K562 (cell line): ENCODE results near the gene UHMK1. TPM values are rescaled to one million over a fixed set of nuclear protein-coding genes. Genes with fewer than 3 reads are reported as not detected.

ENCODE experiments used
- C11orf30 ChIP-seq: fragments of 450-650 bp; IDR thresholded peaks from 2 replicates; pipeline ENCODE4 v1.6.1; 2016; ENCODE audit warnings: low read depth, mild to moderate bottlenecking
- CC2D1A ChIP-seq: fragments of 450-650 bp; IDR thresholded peaks from 2 replicates; pipeline ENCODE4 v1.6.1; 2017; ENCODE audit warnings: mild to moderate bottlenecking
- JUND ChIP-seq, 2 experiments: IDR thresholded peaks; 2 replicates in 1 of 2; 3 replicates in 1 of 2; pipeline ENCODE4 v1.6.1; 2011; ENCODE audit warnings: borderline replicate concordance in 2 of 2, low read depth in 2 of 2, low read length in 2 of 2, improper control_type of control experiment in 1 of 2, missing biosample characterization in 1 of 2, missing genetic modification characterization in 1 of 2, missing genetic modification reagents in 1 of 2
- KDM2B ChIP-seq: fragments of 250-450 bp; sonication (Bioruptor Pico); IDR thresholded peaks from 2 replicates; pipeline ENCODE4 v1.8.0; 2021; ENCODE audit warnings: mild to moderate bottlenecking, moderate library complexity
- KDM5B ChIP-seq: fragments of 200-600 bp; sonication (generic); IDR thresholded peaks from 2 replicates; pipeline ENCODE4 v1.6.1; 2012; ENCODE audit warnings: low read depth, mild to moderate bottlenecking, moderate library complexity, low read length, control low read depth, inconsistent platforms; ENCODE audit not compliant: insufficient replicate concordance
- KLF1 ChIP-seq: fragments of 450-650 bp; IDR thresholded peaks from 2 replicates; pipeline ENCODE4 v1.6.1; 2016; ENCODE audit warnings: missing genetic modification characterization, missing compliant biosample characterization
- MBD2 ChIP-seq: sonication (generic); IDR thresholded peaks from 2 replicates; pipeline ENCODE4 v1.6.1; 2016; ENCODE audit warnings: low read depth, borderline replicate concordance
- MCM5 ChIP-seq: fragments of 450-650 bp; IDR thresholded peaks from 2 replicates; pipeline ENCODE4 v1.6.1; 2016; ENCODE audit warnings: low read depth
- MYNN ChIP-seq, 2 experiments: sonication (generic); formaldehyde crosslinking in 1 of 2; IDR thresholded peaks; 2 replicates each; pipeline versions ENCODE4 v1.5.0 to v1.6.1; 2016 to 2020; ENCODE audit warnings: antibody characterized with exemption in 1 of 2, missing genetic modification reagents in 1 of 2
- NRF1 ChIP-seq, 2 experiments: fragments of 450-650 bp; IDR thresholded peaks in 1 of 2; conservative IDR thresholded peaks in 1 of 2; 2 replicates each; pipeline ENCODE4 v1.6.1; 2014; ENCODE audit warnings: mild to moderate bottlenecking in 2 of 2
- PHF20 ChIP-seq: fragments of 450-650 bp; IDR thresholded peaks from 2 replicates; pipeline ENCODE4 v1.6.1; 2018; ENCODE audit not compliant: partially characterized antibody
- POLR2AphosphoS5 ChIP-seq: IDR thresholded peaks from 2 replicates; pipeline ENCODE4 v1.6.1; 2011; ENCODE audit warnings: mild to moderate bottlenecking, low read depth, low read length, moderate library complexity; ENCODE audit not compliant: control insufficient read depth, insufficient read depth
- POLR2G ChIP-seq: fragments of 200-400 bp; formaldehyde crosslinking; IDR thresholded peaks from 2 replicates; pipeline ENCODE4 v1.6.1; 2017; ENCODE audit warnings: low read depth, mild to moderate bottlenecking, antibody characterized with exemption, low read length, moderate library complexity
- RBFOX2 ChIP-seq: fragments of 200-400 bp; formaldehyde crosslinking; IDR thresholded peaks from 2 replicates; pipeline ENCODE4 v1.6.1; 2017; ENCODE audit warnings: low read depth, mild to moderate bottlenecking, low read length, moderate library complexity
- RCOR1 ChIP-seq, 2 experiments: IDR thresholded peaks; 2 replicates each; pipeline ENCODE4 v1.6.1; 2012; ENCODE audit warnings: low read depth in 2 of 2, low read length in 2 of 2, borderline replicate concordance in 1 of 2, improper control_type of control experiment in 1 of 2
- SAP30 ChIP-seq: fragments of 200-600 bp; sonication (generic); IDR thresholded peaks from 2 replicates; pipeline ENCODE4 v1.6.1; 2012; ENCODE audit warnings: borderline replicate concordance, low read depth, mild to moderate bottlenecking, moderate library complexity, low read length, control low read depth, inconsistent platforms; ENCODE audit not compliant: insufficient read depth, poor library complexity, severe bottlenecking
- SP1 ChIP-seq: sonication (generic); formaldehyde crosslinking; IDR thresholded peaks from 2 replicates; pipeline ENCODE4 v1.8.1; 2022; ENCODE audit warnings: mild to moderate bottlenecking, missing genetic modification reagents
- ZBTB7A ChIP-seq: IDR thresholded peaks from 2 replicates; pipeline ENCODE4 v1.6.1; 2011; ENCODE audit warnings: low read depth, mild to moderate bottlenecking, low read length, moderate library complexity, borderline replicate concordance; ENCODE audit not compliant: control insufficient read depth
- ZBTB9 ChIP-seq: fragments of 450-650 bp; formaldehyde crosslinking; IDR thresholded peaks from 2 replicates; pipeline ENCODE4 v1.4.0; 2020; ENCODE audit warnings: mild to moderate bottlenecking, moderate library complexity
- ZNF507 ChIP-seq: conservative IDR thresholded peaks from 2 replicates; pipeline ENCODE4 v1.6.1; 2017; ENCODE audit warnings: missing genetic modification characterization, missing compliant biosample characterization
- ZNF592 ChIP-seq: fragments of 450-650 bp; IDR thresholded peaks from 2 replicates; pipeline ENCODE4 v1.6.1; 2017; ENCODE audit warnings: antibody characterized with exemption, mild to moderate bottlenecking
- polyA plus RNA-seq, 8 experiments: library from polyadenylated mRNA; depleted of rRNA in 4 of 8; stranded (reverse) in 5 of 8; unstranded in 3 of 8; fragments of >200 nt; fragmentation: Nextera tagmentation in 2 of 8; fragmentation: Illumina TruSeq in 1 of 8; extraction: Ambion mirVana in 2 of 8; extraction: Trizol in 1 of 8; gene quantifications; 2 replicates each; pipeline versions ENCODE4 v1.2.1 to v1.2.3, GENCODE V29; 2011 to 2014; ENCODE audit warnings: inconsistent platforms in 1 of 8, missing spikeins in 1 of 8
- total RNA-seq, 7 experiments: library from RNA; depleted of rRNA in 6 of 7; stranded (reverse); fragments of >200 nt in 6 of 7; fragmentation: Illumina TruSeq in 2 of 7; extraction: Trizol in 2 of 7; gene quantifications; 2 replicates each; pipeline versions ENCODE4 v1.2.1 to v1.2.3, GENCODE V29; 2011 to 2021; ENCODE audit warnings: low replicate concordance in 1 of 7

UHMK1 gene
- total and polyA plus RNA-seq, 9 of the 15 experiments (the other 6 are each of a cell fraction or from before 2014, with no cell fraction given) = 13.1 to 72.4 (median 38.3) TPM

- TF ChIP-seq ZNF592 (no peak), JUND (IDR thresholded peaks at IDR 0.05; ENCODE audit: borderline replicate concordance, low read depth, low read length) (peak; percentile 44; the same call in 1 of the 2 replicates), JUND (tag; IDR thresholded peaks at IDR 0.05; ENCODE audit: borderline replicate concordance, low read depth, low read length) (no peak), NRF1 (conservative IDR thresholded peaks at IDR 0.05 in 1 of 2, IDR thresholded peaks at IDR 0.05 in 1 of 2) (0 out of 4 replicates have a peak, but pooled peaks of 1 of the 2 experiments have one; percentile 8), KDM2B (CRISPR knock-in tag) (0 out of 2 replicates have a peak, but pooled peaks have one; percentile 42), MBD2 (peak; percentile 59; the same call in 1 of the 2 replicates), MCM5 (no peak), SP1 (CRISPR knock-in tag) (peak; percentile 45; the same call in 1 of the 2 replicates), RBFOX2 (peak; percentile 93), POLR2AphosphoS5 (peak; percentile 91), POLR2G (peak; percentile 95), ZNF507 (tag) (no peak), SAP30 (peak; percentile 78), ZBTB9 (CRISPR knock-in tag) (peak; percentile 66; the same call in 1 of the 2 replicates), ZBTB7A (peak; percentile 56; the same call in 1 of the 2 replicates), C11orf30 (peak; percentile 98), MYNN (IDR thresholded peaks at IDR 0.05) (no peak), MYNN (CRISPR knock-in tag; IDR thresholded peaks at IDR 0.05) (no peak), CC2D1A (no peak), KLF1 (0 out of 2 replicates have a peak, but pooled peaks have one; percentile 40), PHF20 (peak; percentile 88), KDM5B (peak; percentile 78), RCOR1 (IDR thresholded peaks at IDR 0.05; ENCODE audit: borderline replicate concordance in 1 of 2, low read depth in 2 of 2, low read length in 2 of 2) (no peak)
Observed at GRCh38 chr1:162497723-162498495, at the start of gene UHMK1 (continued).
